GM21576 (cell line): ENCODE measurements around the gene LGALS8.
"Not testable (repeated sequence)": the region's sequence is repeated elsewhere in the genome, so short reads cannot be mapped to it uniquely, and the experiment has no call there.

ENCODE experiments used
- ATAC-seq: cut with Tn5 transposase; IDR thresholded peaks from one replicate; pipeline ENCODE4 v1.9.1; 2021; ENCODE audit warnings: mild to moderate bottlenecking, moderate library complexity; ENCODE audit not compliant: unreplicated experiment

Gene LGALS8

GRCh38 chr1:236523704-236524141 is at the start of gene LGALS8:
TSS of gene LGALS8 (plus strand) at chr1:236523982. CDS start at chr1:236526071, 2,089 bp downstream.
- peak; percentile 50 for ATAC-seq

- no peak for ATAC-seq
Observed at GRCh38 chr1:236476019-236476418, 47.8 kb upstream of the LGALS8 start.

GRCh38 chr1:236480758-236481436 is 42.9 kb upstream of the LGALS8 start:
- ATAC-seq, result no peak

- no peak for ATAC-seq
Observed at GRCh38 chr1:236484310-236484971, 39.3 kb upstream of the LGALS8 start.

- no peak for ATAC-seq
Observed at GRCh38 chr1:236486356-236487002, 37.3 kb upstream of the LGALS8 start.

GRCh38 chr1:236489161-236489560 is 34.6 kb upstream of the LGALS8 start:
- not testable (repeated sequence) for ATAC-seq

- ATAC-seq, result no peak
Observed at GRCh38 chr1:236489710-236490377, 33.9 kb upstream of the LGALS8 start.

GRCh38 chr1:236491469-236492136 is 32.2 kb upstream of the LGALS8 start:
- no peak for ATAC-seq

- no peak for ATAC-seq
Observed at GRCh38 chr1:236492378-236492777, 31.4 kb upstream of the LGALS8 start.

GRCh38 chr1:236494082-236494481 is 29.7 kb upstream of the LGALS8 start:
- ATAC-seq, result no peak

- no peak for ATAC-seq
Observed at GRCh38 chr1:236494586-236495466, 29.0 kb upstream of the LGALS8 start.

GRCh38 chr1:236495467-236496112 is 28.2 kb upstream of the LGALS8 start:
- no peak for ATAC-seq

GRCh38 chr1:236497908-236498307 is 25.9 kb upstream of the LGALS8 start:
- ATAC-seq, result no peak

- ATAC-seq, result no peak
Observed at GRCh38 chr1:236501093-236501492, 22.7 kb upstream of the LGALS8 start.

GRCh38 chr1:236502579-236502971 is 21.2 kb upstream of the LGALS8 start:
- ATAC-seq, result no peak

GRCh38 chr1:236502972-236503639 is 20.7 kb upstream of the LGALS8 start:
- no peak for ATAC-seq

GRCh38 chr1:236504338-236504737 is 19.4 kb upstream of the LGALS8 start:
- not testable (repeated sequence) for ATAC-seq

- ATAC-seq, result no peak
Observed at GRCh38 chr1:236507022-236507700, 16.6 kb upstream of the LGALS8 start.
